WTC11 (cell line): Measurements from ENCODE around the gene MYRF. TPM values are rescaled to one million over a fixed set of nuclear protein-coding genes. Genes with fewer than 3 reads are reported as not detected.

Source experiments
- ATAC-seq: fragments of 200-7000 bp; cut with Tn5 transposase; 2 replicates; pipeline ENCODE4 v1.10.0; 2021; ENCODE audit warnings: mild to moderate bottlenecking, moderate library complexity
- CTCF ChIA-PET: fragments of 300-600 bp; sonication (Branson Sonifier 250); formaldehyde crosslinking; loops from one replicate; lab custom pipeline; 2021; ENCODE audit warnings: antibody characterized with exemption; lab: Charles Lee
- POLR2A ChIA-PET: fragments of 350-600 bp; sonication (Branson Sonifier 250); formaldehyde crosslinking; loops from one replicate; lab custom pipeline; 2021; ENCODE audit warnings: antibody characterized with exemption; lab: Charles Lee
- DNase-seq: peaks from one replicate; pipeline ENCODE4 v3.0.0; 2021; ENCODE audit warnings: low spot score
- H3K27ac Mint-ChIP-seq: 2 replicates; pipeline ENCODE4 v1.8.0; 2021; ENCODE audit warnings: mixed read lengths
- H3K27me3 Mint-ChIP-seq: 2 replicates; pipeline ENCODE4 v1.8.0; 2021; ENCODE audit warnings: low read depth, mild to moderate bottlenecking, moderate library complexity, mixed read lengths
- H3K36me3 Mint-ChIP-seq: 2 replicates; pipeline ENCODE4 v1.8.0; 2021; ENCODE audit warnings: mixed read lengths
- H3K4me1 Mint-ChIP-seq: 2 replicates; pipeline ENCODE4 v1.8.0; 2022; ENCODE audit warnings: mixed read lengths
- H3K4me3 Mint-ChIP-seq: 2 replicates; pipeline ENCODE4 v1.8.0; 2021; ENCODE audit warnings: mild to moderate bottlenecking, moderate library complexity, mixed read lengths
- H3K9me3 Mint-ChIP-seq: 2 replicates; pipeline ENCODE4 v1.8.0; 2021; ENCODE audit warnings: mixed read lengths
- ATF1 ChIP-seq: sonication (generic); formaldehyde crosslinking; IDR thresholded peaks from 2 replicates; pipeline ENCODE4 v1.8.1; 2023; ENCODE audit warnings: mild to moderate bottlenecking, moderate library complexity, missing genetic modification reagents
- E2F1 ChIP-seq: sonication (generic); formaldehyde crosslinking; IDR thresholded peaks from 2 replicates; pipeline ENCODE4 v1.8.0; 2022; ENCODE audit warnings: mild to moderate bottlenecking, missing genetic modification reagents
- EMX1 ChIP-seq: fragments of 250-450 bp; sonication (Bioruptor Pico); IDR thresholded peaks from 2 replicates; pipeline ENCODE4 v1.8.0; 2021; ENCODE audit warnings: mild to moderate bottlenecking
- ETV6 ChIP-seq: sonication (generic); formaldehyde crosslinking; IDR thresholded peaks from 2 replicates; pipeline ENCODE4 v1.8.1; 2022; ENCODE audit warnings: mild to moderate bottlenecking, missing genetic modification reagents
- FOXJ3 ChIP-seq: sonication (generic); formaldehyde crosslinking; IDR thresholded peaks from 2 replicates; pipeline ENCODE4 v1.9.0; 2021; ENCODE audit warnings: missing genetic modification reagents, mild to moderate bottlenecking, borderline replicate concordance
- GABPB1 ChIP-seq: sonication (generic); formaldehyde crosslinking; IDR thresholded peaks from 2 replicates; pipeline ENCODE4 v1.8.1; 2023; ENCODE audit warnings: mild to moderate bottlenecking, missing genetic modification reagents
- IRF1 ChIP-seq: sonication (generic); formaldehyde crosslinking; IDR thresholded peaks from 2 replicates; pipeline ENCODE4 v1.8.0; 2023; ENCODE audit warnings: missing genetic modification reagents
- JUN ChIP-seq: sonication (generic); formaldehyde crosslinking; IDR thresholded peaks from 2 replicates; pipeline ENCODE4 v1.8.0; 2023; ENCODE audit warnings: mild to moderate bottlenecking, missing genetic modification reagents
- KAT7 ChIP-seq: sonication (generic); formaldehyde crosslinking; IDR thresholded peaks from 2 replicates; pipeline ENCODE4 v1.8.1; 2023; ENCODE audit warnings: missing genetic modification reagents, mild to moderate bottlenecking, borderline replicate concordance
- MLX ChIP-seq: sonication (generic); formaldehyde crosslinking; IDR thresholded peaks from 2 replicates; pipeline ENCODE4 v1.8.1; 2023; ENCODE audit warnings: mild to moderate bottlenecking, missing genetic modification reagents, moderate library complexity
- MXD4 ChIP-seq: fragments of 250-450 bp; sonication (Bioruptor Pico); IDR thresholded peaks from 2 replicates; pipeline ENCODE4 v1.8.0; 2021; ENCODE audit warnings: mild to moderate bottlenecking, moderate library complexity, borderline replicate concordance
- NFATC4 ChIP-seq: fragments of 250-450 bp; sonication (Bioruptor Pico); IDR thresholded peaks from 2 replicates; pipeline ENCODE4 v1.9.0; 2021; ENCODE audit warnings: mild to moderate bottlenecking
- NR1H2 ChIP-seq: sonication (generic); formaldehyde crosslinking; IDR thresholded peaks from 2 replicates; pipeline ENCODE4 v1.9.0; 2021; ENCODE audit warnings: mild to moderate bottlenecking, moderate library complexity, missing genetic modification reagents
- NR2C2 ChIP-seq: sonication (generic); formaldehyde crosslinking; IDR thresholded peaks from 2 replicates; pipeline ENCODE4 v1.8.0; 2022; ENCODE audit warnings: mild to moderate bottlenecking, missing genetic modification reagents
- SMAD3 ChIP-seq: sonication (generic); formaldehyde crosslinking; IDR thresholded peaks from 2 replicates; pipeline ENCODE4 v1.8.0; 2022; ENCODE audit warnings: missing genetic modification reagents, mild to moderate bottlenecking, borderline replicate concordance
- TCF7 ChIP-seq: sonication (generic); formaldehyde crosslinking; IDR thresholded peaks from 2 replicates; pipeline ENCODE4 v1.8.0; 2022; ENCODE audit warnings: mild to moderate bottlenecking, low read depth, missing genetic modification reagents, moderate library complexity
- TP53 ChIP-seq: sonication (generic); formaldehyde crosslinking; IDR thresholded peaks from 2 replicates; pipeline ENCODE4 v1.8.1; 2023; ENCODE audit warnings: mild to moderate bottlenecking, missing genetic modification reagents
- USF1 ChIP-seq: sonication (generic); formaldehyde crosslinking; IDR thresholded peaks from 2 replicates; pipeline ENCODE4 v1.8.0; 2022; ENCODE audit warnings: mild to moderate bottlenecking, missing genetic modification reagents
- USF2 ChIP-seq: sonication (generic); formaldehyde crosslinking; IDR thresholded peaks from 2 replicates; pipeline ENCODE4 v1.8.1; 2023; ENCODE audit warnings: mild to moderate bottlenecking, missing genetic modification reagents, moderate library complexity
- ZBTB21 ChIP-seq: sonication (generic); formaldehyde crosslinking; IDR thresholded peaks from 2 replicates; pipeline ENCODE4 v1.8.1; 2023; ENCODE audit warnings: mild to moderate bottlenecking, missing genetic modification reagents, borderline replicate concordance
- ZBTB43 ChIP-seq: sonication (generic); formaldehyde crosslinking; IDR thresholded peaks from 2 replicates; pipeline ENCODE4 v1.8.1; 2023; ENCODE audit warnings: mild to moderate bottlenecking, missing genetic modification reagents
- ZNF121 ChIP-seq: sonication (generic); formaldehyde crosslinking; IDR thresholded peaks from 2 replicates; pipeline ENCODE4 v1.8.0; 2023; ENCODE audit warnings: missing genetic modification reagents
- ZNF416 ChIP-seq: fragments of 250-450 bp; sonication (Bioruptor Pico); IDR thresholded peaks from 2 replicates; pipeline ENCODE4 v1.9.0; 2021; ENCODE audit warnings: mild to moderate bottlenecking, inconsistent platforms
- total RNA-seq: library from RNA; stranded (reverse); gene quantifications from 3 replicates; pipeline ENCODE4 v1.2.3, GENCODE V29; 2021
- TF ChIP-seq, protein P1 (sequence below): sonication (generic); formaldehyde crosslinking; IDR thresholded peaks from 2 replicates; pipeline ENCODE4 v1.8.0; 2022; ENCODE audit warnings: mild to moderate bottlenecking, missing genetic modification reagents

MYRF gene
- total RNA-seq, 1 experiment from 2014 or later, result 5.9 TPM

DNA sequence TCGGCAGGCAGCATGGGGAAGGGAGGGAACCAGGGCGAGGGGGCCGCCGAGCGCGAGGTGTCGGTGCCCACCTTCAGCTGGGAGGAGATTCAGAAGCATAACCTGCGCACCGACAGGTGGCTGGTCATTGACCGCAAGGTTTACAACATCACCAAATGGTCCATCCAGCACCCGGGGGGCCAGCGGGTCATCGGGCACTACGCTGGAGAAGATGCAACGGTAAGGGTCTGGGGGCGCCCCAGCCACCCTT is 75.9 kb downstream of the MYRF start:
- ChIA-PET CTCF (interaction anchor here (0.9 to 4.7 kb wide), 5 partner anchors 13 to 110 kb away, joined by 3 to 40 read pairs (median 14); partner anchors contain the start of gene FADS1), POLR2A (interaction anchor here (6.5 kb wide), 1 partner anchor 13 kb away, joined by 66 read pairs; the partner anchor contains the start of gene FADS1)
- peaks cover 53% of the 10 kb centered on the region for H3K4me1 Mint-ChIP-seq
- H3K27ac Mint-ChIP-seq, result peak overlapping the region; percentile 90
- ATAC-seq, result no peak
- H3K9me3 Mint-ChIP-seq, result no peaks in the 10 kb centered on the region
- H3K36me3 Mint-ChIP-seq, result peaks cover 5% of the 10 kb centered on the region; the same call in 1 of the 2 replicates
- TF ChIP-seq NR2C2 (CRISPR knock-in tag) (no peak), FOXJ3 (no peak), USF1 (CRISPR knock-in tag) (peak; percentile 1; the same call in 1 of the 2 replicates), MLX (no peak), ZNF416 (peak; percentile 81; the same call in 1 of the 2 replicates), EMX1 (CRISPR knock-in tag) (peak; percentile 16; the same call in 1 of the 2 replicates), SMAD3 (CRISPR knock-in tag) (0 out of 2 replicates have a peak, but pooled peaks have one; percentile 2), USF2 (CRISPR knock-in tag) (no peak), TCF7 (CRISPR knock-in tag) (no peak), NFATC4 (no peak), ATF1 (CRISPR knock-in tag) (peak; percentile 75; the same call in 1 of the 2 replicates)
- H3K27me3 Mint-ChIP-seq, result no peaks in the 10 kb centered on the region
- peak overlapping the region; percentile 85 for H3K4me3 Mint-ChIP-seq
- no peak for DNase-seq

GRCh38 chr11:61828629-61829407 is 76.4 kb downstream of the MYRF start:
- peaks cover 59% of the 10 kb centered on the region for H3K4me1 Mint-ChIP-seq
- CTCF ChIA-PET, result interaction anchor here (0.6 to 4.7 kb wide), 11 partner anchors 11 to 262 kb away, joined by 3 to 40 read pairs (median 3); partner anchors contain the start of gene FADS1
- peak overlapping the region; percentile 85 for H3K4me3 Mint-ChIP-seq
- H3K27ac Mint-ChIP-seq, result peak overlapping the region; percentile 90
- POLR2A ChIA-PET, result interaction anchor here (1.3 to 6.5 kb wide), 3 partner anchors 13 to 37 kb away, joined by 3 to 66 read pairs (median 5); partner anchors contain the start of genes FADS1, FEN1 and TMEM258
- H3K27me3 Mint-ChIP-seq, result no peaks in the 10 kb centered on the region
- DNase-seq (peak; percentile 64), ATAC-seq (peak; percentile 17)
- no peaks in the 10 kb centered on the region for H3K9me3 Mint-ChIP-seq
- H3K36me3 Mint-ChIP-seq, result 0 out of 2 replicates have a peak, but pooled peaks cover 3% of the 10 kb centered on the region
- TF ChIP-seq USF2 (CRISPR knock-in tag) (no peak), ZBTB43 (CRISPR knock-in tag) (0 out of 2 replicates have a peak, but pooled peaks have one; percentile 33), TP53 (CRISPR knock-in tag) (no peak), GABPB1 (CRISPR knock-in tag) (no peak), MXD4 (CRISPR knock-in tag) (no peak), KAT7 (CRISPR knock-in tag) (0 out of 2 replicates have a peak, but pooled peaks have one; percentile 17), IRF1 (CRISPR knock-in tag) (0 out of 2 replicates have a peak, but pooled peaks have one; percentile 19), E2F1 (CRISPR knock-in tag) (no peak), ATF1 (CRISPR knock-in tag) (0 out of 2 replicates have a peak, but pooled peaks have one; percentile 52), NR2C2 (CRISPR knock-in tag) (no peak), ZBTB21 (CRISPR knock-in tag) (peak; percentile 68; the same call in 1 of the 2 replicates), NR1H2 (CRISPR knock-in tag) (no peak), TCF7 (CRISPR knock-in tag) (no peak), ETV6 (CRISPR knock-in tag) (0 out of 2 replicates have a peak, but pooled peaks have one; percentile 34), JUN (peak; percentile 40; the same call in 1 of the 2 replicates), ZNF121 (CRISPR knock-in tag) (0 out of 2 replicates have a peak, but pooled peaks have one; percentile 10)
- TF ChIP-seq, protein P1, sequence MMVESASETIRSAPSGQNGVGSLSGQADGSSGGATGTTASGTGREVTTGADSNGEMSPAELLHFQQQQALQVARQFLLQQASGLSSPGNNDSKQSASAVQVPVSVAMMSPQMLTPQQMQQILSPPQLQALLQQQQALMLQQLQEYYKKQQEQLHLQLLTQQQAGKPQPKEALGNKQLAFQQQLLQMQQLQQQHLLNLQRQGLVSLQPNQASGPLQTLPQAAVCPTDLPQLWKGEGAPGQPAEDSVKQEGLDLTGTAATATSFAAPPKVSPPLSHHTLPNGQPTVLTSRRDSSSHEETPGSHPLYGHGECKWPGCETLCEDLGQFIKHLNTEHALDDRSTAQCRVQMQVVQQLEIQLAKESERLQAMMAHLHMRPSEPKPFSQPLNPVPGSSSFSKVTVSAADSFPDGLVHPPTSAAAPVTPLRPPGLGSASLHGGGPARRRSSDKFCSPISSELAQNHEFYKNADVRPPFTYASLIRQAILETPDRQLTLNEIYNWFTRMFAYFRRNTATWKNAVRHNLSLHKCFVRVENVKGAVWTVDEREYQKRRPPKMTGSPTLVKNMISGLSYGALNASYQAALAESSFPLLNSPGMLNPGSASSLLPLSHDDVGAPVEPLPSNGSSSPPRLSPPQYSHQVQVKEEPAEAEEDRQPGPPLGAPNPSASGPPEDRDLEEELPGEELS, result no peak; the same call in 1 of the 2 replicates
